HG03064 (cell line): Measurements from ENCODE around the gene C17orf75.
"Not testable (repeated sequence)": the region's sequence is repeated elsewhere in the genome, so short reads cannot be mapped to it uniquely, and the experiment has no call there.

Experiments used
- ATAC-seq: cut with Tn5 transposase; IDR thresholded peaks from one replicate; pipeline ENCODE4 v1.9.1; 2021; ENCODE audit warnings: low read depth; ENCODE audit not compliant: unreplicated experiment

C17orf75 gene, protein sequence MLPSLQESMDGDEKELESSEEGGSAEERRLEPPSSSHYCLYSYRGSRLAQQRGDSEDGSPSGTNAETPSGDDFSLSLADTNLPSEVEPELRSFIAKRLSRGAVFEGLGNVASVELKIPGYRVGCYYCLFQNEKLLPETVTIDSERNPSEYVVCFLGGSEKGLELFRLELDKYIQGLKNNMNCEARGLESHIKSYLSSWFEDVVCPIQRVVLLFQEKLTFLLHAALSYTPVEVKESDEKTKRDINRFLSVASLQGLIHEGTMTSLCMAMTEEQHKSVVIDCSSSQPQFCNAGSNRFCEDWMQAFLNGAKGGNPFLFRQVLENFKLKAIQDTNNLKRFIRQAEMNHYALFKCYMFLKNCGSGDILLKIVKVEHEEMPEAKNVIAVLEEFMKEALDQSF

DNA sequence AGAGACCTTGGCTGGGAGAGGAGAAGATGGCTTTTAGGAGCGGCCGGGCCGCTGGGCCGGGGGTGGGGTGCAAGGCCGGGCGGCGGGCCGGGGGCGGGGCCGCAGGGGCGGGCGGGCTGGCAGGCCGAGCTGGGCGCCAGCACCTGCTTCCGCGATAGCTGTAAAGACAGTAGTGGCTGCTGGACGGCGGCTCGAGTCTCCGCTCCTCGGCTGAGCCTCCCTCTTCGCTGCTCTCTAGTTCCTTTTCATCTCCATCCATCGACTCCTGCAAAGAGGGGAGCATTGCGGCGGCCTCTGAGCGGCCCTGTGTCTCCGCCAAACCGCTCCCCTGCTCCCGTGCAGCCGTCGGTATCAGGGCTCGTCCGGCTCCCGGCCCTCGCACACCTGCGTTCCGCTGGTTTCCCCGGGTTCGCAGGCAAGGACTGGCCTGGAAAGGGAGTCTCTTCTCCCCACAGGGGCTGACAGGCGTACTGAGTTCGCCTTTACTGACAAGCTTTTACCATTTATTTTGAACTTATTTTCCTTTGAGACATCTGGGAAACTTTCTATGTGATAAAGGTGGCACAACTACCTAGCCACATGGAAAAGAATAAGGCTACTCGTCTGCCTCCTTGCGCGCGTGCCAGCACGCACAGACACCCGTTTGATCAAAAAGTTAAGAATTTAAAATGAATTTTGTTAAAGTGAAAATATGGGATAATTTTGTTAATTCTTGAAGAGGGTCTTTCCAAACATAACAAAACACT, at the start of gene C17orf75:
C17orf75 (minus strand) TSS at position 317 of the 746 bp plus-strand sequence; CDS start at position 283, 34 bp downstream.
- ATAC-seq: peak; percentile 69

DNA sequence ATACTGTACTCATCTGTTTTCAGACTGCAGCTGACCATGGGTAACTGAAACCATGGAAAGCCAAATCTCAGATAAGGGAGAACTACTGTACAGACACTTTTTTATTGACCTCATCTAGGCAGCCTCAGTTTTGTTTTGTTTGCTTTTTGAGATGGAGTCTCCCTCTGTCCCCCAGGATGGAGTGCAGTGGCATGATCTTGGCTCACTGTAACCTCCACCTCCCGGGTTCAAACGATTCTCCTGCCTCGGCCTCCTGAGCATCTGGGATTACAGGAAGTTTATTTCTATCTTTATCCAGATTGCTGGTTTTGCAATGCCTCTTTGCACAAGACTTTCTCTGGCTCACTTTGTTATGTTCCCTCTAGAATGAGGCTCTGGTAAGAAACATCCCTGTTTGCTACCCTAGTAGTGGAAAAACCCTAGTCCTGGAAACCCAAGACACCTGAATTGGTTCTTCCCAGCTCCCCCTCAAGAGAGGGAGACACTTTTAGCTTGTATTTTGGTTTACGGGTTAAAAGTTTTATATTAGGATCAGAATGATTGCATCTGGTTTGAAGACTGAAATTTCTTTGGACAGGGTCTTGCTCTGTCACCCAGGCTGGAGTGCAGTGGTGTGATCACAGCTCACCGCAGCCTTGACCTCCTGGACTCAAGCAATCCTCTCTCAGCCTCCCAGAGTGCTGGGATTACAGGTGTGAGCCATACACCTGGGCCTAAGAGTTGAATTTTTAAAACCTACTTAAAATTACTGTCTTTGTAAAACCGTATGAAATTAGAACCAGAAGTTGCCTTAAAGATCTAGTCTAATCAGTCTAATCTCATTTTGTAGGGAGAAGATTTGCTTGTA, 46.9 kb upstream of the C17orf75 start:
- no peak for ATAC-seq

DNA sequence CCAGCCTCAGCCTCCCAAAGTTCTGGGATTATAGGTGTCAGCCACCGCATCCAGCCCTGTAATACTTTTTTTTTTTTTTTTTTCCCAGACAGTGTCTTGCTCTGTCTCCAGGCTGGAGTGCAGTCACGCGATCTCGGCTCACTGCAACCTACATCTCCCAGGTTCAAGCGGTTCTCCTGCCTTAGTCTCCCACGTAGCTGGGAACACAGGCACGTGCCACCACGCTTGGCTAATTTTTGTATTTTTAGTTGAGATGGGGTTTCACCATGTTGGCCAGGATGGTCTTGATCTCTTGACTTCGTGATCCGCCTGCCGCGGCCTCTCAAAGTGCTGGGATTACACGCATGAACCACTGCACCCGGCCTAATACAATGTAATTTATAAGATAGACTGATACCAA, 46.2 kb upstream of the C17orf75 start:
- not testable (repeated sequence) for ATAC-seq

DNA sequence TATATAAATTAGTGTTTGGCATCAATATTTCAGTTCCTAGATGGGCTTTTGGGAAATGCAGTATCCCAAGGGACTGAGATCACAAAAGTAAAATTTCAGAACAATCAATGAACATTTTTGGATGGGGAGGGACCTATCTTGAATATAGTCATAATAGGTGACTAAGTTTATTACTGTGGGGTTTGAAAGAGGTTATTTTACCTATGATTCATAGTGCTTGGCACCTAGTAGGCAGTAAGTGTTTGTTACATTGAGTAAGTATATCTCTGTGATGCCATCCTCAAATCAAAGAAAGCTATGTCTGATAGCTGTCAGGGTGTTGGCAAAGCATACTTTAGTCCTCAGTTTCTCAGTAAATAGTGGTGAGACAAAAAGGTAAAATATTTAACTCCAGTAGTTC, 44.9 kb upstream of the C17orf75 start:
- no peak for ATAC-seq

DNA sequence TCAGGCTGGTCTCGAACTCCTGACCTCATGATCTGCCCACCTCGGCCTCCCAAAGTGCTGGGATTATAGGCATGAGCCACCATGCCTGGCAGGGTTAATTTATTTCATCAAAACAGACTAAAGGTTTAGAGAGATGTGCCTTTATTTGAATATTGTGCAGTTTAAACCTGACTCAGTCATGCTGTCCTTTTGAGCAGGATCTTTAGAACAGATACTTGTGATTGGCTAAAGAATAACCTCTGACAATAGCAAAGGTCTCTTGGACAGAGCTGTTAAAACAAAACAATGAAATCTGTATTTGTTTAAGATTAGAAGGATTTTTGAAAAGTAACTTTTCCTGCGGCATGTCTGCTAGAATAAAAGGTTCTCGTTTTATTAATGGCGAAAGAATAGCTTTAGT, 44.0 kb upstream of the C17orf75 start:
- no peak for ATAC-seq

DNA sequence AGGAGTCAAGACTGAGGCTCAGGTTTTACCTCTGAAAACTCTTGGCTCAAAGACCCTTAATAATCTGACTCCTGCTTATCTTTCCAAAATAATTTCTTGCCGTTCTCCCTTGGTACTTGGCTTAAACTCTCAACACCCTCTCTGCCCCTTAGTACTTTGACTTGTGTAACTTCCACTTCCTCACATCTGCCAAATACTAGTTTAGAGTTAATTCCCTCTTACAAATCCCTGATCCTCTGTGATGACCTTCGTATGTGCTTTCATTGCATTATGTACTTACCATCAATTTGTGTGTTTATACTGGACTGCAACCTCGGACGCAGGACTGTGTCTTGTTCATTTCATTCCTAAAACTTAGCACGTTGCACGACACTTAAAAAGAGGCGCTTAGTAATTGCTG, 43.1 kb upstream of the C17orf75 start:
- ATAC-seq: no peak

DNA sequence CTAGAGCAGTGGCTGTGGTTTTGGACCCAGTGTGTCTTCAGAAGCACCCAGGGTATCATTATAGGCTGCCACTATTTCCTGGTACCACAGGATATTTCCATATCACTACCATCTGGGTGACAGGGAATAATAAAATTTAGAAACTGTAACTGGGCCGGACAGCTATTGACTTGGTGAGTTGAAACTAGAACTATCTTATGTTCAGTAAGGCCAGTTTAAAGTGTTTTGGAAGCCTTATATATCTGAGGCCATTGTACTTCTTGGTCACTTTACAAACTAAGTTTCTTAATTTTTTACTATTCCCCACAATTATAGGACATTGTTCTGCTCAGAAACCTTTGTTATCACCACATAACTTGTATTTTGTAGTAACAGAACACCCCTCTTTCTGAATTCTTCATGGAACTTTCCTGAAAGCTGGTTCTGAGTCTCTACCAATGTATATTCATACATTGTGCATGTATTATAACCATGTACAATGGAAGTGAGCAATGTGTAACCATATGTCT, 42.0 kb upstream of the C17orf75 start:
- ATAC-seq: no peak

DNA sequence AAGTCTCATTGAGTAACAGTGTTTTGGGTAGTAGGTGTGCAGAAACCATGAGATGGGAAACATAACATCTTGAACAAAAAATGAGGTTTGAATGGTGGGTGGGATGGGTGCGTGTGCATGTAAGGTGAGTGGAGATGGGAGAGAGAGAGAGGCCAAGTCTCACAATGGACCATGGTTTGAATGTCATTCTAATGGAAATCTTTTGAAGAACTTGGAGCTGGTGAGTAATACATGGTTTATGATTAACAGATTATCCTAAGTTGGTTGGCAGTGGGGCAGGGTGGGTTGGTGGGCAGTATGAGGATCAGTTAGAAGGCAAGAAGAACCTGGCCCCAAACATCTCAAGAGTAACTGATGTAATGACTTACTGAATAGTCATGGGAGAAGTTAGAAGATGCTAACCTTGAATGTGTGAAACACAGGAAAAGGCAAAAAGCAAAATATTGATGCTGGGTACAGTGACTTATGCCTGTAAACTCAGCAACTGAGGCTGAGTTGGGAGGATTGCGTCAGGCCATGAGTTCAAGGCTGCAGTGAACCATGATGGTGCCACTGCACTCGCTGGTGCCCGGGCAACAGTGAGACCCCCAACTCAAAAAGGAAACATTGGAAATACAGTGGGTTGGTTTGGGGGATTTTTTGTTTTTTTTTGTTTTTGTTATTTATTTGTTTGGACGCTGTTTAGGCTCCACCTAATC, 40.7 kb upstream of the C17orf75 start:
- ATAC-seq: no peak

DNA sequence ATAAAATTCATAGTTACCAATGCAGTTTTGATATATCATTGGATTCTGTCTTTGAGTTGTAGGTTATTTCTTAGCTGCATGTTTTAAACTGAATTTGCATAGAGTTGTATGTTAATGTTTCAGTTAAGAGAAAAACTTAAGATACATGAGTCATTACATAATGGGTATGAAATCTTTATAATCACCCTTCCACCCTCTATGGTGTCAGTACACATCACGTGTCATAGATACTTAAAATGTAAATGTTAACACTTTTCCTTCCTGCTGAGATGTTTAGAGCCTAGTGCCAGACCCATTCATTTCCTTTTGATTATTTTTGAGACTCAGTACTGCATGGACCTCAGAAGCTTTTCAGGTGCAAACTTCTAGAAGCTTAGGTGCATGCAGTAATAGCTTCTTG, 28.5 kb upstream of the C17orf75 start:
- ATAC-seq: no peak

DNA sequence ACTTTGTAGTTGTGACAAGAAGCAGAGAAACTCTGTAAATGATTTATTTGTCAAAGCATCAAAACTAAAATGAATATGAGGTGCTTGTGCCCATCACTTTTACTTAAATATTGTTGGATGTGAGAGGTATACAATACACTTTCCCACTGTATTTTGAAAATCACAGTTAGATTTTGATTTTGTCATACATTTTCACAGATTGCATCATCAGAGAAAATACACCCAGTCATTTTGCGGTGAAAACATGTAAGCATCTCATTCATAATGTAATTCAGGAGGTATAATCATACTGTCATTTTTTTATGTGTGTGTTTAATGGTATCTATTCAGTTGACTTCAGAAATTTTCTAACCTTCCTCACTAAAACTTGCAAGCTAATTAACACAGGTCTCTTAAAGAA, 19.3 kb upstream of the C17orf75 start:
- no peak for ATAC-seq

DNA sequence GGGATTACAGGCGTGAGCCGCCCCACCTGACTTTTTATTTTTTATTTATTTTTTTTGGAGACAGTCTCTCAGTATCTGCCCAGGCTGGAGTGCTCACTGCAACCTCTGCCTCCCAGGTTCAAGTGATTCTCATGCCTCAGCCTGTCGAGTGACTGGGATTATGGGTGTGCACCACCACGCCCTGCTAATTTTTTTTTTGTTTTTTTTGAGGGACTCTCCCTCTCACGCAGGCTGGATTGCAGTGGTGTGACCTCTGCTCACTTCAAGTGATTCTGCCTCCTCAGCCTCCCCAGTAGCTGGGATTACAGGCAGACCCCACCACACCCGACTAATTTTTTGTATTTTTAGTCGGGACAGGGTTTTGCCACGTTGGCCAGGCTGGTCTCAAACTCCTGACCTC, 15.6 kb upstream of the C17orf75 start:
- ATAC-seq: no peak

DNA sequence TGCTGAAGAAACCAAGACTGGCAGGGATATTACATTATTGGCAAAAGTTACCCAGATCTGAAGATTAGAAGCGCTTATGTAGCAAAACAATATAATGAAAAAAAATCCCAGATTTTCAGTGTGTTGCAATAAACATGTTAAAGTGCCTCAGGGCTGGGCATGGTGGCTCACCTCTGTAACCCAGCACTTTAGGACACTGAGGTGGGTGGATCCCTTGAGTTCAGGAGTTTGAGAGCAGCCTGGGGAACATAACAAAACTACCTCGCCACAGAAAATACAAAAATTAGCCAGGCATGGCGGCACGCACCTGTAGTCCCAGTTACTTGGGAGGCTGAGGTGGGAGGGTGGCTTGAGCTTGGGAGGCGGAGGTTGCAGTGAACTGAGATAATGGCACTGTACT, 14.8 kb upstream of the C17orf75 start:
- ATAC-seq: no peak

DNA sequence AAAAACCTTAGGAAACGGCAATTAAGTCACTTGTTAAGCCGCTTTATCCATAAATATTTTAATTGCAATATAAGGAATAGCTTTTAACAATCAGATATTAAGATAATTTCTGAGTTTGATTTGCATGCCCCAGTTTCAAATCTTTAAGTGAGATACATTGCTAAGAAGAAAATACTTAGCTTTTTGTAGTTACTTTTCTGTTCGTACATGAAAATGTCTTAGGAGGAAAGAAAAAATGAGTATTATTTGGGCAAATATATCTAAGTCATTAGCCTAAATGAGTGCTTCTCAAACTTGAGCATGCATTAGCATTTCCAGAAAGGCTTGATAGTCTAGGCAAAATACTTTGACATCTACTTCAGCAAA, 14.4 kb upstream of the C17orf75 start:
- ATAC-seq: no peak

DNA sequence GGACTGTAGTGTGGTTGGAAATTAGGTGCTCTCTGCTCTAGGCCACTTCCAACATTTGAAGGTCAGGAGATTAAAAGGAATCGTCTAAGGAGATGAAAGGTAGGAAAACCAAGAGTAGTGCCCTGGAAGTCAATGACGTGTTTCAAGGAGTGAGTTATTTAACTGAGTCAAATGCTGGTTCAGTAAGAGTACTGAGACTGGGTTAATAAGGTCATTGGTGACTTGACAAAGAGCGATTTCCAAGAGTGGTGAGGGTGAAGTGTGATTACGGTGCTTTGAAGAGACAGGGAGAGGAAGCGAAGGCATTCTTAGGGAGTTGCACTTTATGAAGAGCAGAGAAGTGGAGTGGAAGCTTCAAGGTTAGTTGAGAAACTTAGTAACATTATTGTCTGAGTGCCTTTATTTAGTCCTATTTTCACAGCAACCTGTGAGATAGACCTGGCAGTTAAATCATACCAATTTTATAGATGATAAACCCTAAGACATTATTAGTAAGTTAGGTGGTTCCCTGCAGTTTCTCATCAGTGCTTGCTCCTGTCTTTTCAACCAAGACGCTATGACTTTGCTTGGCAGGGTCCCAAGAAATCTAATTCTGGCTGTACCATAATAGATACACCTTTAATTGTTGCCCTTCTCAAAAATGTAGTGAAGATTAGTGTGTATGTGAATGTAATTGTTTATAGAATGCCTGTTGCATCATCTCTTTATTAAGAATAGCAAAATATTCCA, 13.8 kb upstream of the C17orf75 start:
- no peak for ATAC-seq

DNA sequence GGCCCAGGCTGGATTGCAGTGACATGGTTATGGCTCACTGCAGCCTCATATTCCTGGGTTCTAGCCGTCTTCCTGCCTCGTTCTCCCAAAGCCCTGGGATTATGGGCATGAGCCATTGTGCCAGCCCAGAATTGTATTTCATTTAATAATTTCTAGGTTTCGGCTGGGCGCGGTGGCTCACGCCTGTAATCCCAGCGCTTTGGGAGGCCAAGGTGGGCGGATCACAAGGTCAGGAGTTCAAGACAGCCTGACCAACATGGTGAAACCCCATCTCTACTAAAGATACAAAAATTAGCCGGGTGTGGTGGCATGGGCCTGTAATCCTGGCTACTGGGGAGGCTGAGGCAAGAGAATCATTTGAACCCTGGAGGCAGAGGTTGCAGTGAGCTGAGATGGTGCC, 10.8 kb upstream of the C17orf75 start:
- ATAC-seq: not testable (repeated sequence)

DNA sequence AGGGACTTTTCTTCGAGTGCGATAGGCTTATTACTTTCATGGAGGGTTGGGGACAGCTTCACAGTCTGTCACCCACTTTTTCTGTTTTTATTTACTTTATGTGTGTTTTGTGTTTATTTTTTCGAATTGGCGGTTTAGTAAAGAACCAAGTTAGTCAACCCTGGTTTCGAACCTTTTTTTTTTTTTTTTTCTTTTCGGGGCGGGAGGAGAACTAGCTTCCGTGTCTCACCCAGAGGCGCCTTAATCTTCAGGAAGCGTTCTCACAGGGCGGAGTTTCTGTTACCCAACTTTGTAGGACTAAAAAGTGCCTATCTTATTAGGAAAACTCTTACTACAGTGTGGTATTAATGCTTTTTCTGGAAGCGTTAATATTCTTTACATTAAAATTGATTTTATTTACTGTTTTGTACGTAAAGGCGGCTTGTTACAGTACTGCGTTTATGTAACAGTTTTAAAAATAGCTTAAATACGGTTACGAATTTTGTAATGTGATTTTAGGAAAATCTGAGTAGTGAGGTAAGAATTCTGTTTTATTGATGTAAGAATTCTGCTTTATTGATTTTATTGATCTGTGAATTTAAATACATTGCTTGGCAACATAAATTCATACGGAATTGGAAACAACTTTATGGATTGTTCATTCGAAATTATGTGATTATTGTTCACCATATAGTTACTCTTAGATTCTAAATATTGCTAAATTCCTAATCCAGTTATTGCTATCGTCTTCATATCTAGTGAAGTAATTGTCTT, 8.9 kb upstream of the C17orf75 start:
- peak; percentile 29 for ATAC-seq

DNA sequence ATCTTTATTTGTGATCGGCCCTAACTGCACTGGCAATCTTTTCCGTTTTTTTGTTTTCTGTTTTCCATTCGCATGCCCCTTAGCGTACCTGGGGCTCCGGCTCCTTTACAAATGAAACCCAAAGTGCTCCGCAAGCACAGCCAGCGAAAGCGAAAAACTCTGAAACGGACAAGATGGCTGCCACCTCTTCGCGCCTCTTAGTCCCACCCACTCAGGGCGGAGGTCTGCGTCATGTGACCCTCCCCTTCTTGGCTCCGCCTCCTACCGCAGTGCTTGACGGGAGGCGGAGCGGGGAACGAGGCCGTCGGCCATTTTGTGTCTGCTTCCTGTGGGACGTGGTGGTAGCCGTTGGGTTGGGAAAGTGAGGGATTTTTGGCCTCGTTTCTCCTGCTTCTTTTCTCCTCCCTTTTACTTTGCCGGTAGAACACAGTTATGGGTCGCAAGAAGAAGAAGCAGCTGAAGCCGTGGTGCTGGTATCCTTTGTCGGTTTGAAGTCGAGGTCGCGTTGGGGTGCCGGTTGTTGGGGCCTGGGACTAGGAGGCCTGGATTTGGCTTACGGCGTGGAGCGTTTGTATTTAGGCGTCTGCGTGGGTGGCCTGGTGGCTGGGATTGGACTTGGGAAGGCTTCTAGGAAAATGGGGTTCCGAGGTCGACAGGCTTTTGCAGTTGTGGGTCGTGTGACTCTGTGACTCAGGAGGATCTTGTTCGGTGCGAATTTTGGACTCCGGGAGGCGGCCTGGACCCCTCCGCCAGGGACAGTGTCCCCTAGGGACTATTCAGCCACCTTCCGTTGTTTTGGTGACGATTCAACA, 8.1 kb upstream of the C17orf75 start, which contains the start of gene ZNF207:
ZNF207 (plus strand) TSS at position 304 of the 812 bp plus-strand sequence; CDS start at position 433, 129 bp downstream.
- ATAC-seq: peak; percentile 71

DNA sequence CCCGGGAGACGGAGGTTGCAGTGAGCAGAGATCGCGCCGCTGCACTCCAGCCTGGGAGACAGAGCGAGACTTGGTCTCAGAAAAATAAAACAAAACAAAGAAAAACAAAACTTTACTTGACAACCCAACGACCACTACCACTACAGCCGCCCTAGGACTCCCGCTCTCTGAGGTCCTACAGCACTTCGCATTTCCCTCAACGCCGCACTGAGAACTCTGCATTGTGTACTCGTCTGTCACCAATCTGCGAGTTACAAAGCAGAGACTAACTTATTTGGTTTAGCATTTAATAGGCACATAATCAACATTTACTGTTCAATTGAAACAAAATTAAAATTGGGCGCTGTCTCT, 7.5 kb upstream of the C17orf75 start:
- ATAC-seq: no peak
